ENCODE results near the gene IPO13.

Gene IPO13

GRCh38 chr1:44012404-44012803 lies 65.7 kb downstream of the IPO13 start:
- DNase-seq (ENCODE audit: low spot score), result peak; percentile 41

GRCh38 chr1:44012941-44013609 lies 66.3 kb downstream of the IPO13 start:
- peak; percentile 84 for DNase-seq (ENCODE audit: low spot score)

GRCh38 chr1:44013949-44014348 lies 67.2 kb downstream of the IPO13 start:
- DNase-seq (ENCODE audit: low spot score), result peak; percentile 36

GRCh38 chr1:44014365-44015104 lies 67.8 kb downstream of the IPO13 start:
- peak; percentile 57 for DNase-seq (ENCODE audit: low spot score)

- peak; percentile 63 for DNase-seq (ENCODE audit: low spot score)
These were observed 68.5 kb downstream of the IPO13 start for GRCh38 chr1:44015206-44015605.

- DNase-seq (ENCODE audit: low spot score), result peak; percentile 58
These were observed 69.5 kb downstream of the IPO13 start for GRCh38 chr1:44016041-44016889.

GRCh38 chr1:44016890-44017400 lies 70.2 kb downstream of the IPO13 start:
- peak; percentile 37 for DNase-seq (ENCODE audit: low spot score)
